ENCODE data around the gene ACTR3C. TPM values are rescaled to one million over a fixed set of nuclear protein-coding genes. Genes with fewer than 3 reads are reported as not detected.

Gene ACTR3C
- total RNA-seq, 1 donor from 2014 or later: 4.6 TPM

DNA sequence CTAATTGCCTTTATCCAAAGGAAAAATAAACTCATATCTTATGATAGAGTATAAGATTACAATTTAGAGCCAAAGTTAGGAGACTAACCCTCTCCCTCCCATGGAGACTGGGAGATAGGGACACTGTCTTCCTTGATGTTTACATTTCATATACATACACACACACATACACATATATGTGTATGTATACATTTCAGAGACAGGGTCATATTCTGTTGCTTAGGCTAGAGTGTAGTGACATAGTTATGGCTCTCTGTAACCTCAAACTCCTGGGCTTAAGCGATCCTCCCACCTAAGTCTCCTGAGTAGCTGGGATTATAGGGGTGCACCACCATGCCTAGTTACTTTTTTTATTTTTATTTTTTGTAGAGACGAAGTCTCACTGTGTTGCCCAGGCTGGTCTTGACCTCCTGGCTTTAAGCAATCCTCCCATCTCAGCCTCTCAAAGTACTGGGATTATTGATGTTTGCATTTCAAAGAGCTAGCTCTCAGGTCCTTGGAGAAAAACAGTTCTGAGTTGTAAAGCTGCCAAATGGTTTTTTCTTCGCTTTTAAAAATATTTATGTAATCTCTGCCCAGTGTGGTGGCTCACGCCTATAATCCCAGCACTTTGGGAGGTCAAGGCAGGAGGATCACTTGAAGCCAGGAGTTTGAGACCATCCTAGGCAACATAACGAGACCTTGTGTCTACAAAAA lies 37.2 kb upstream of the ACTR3C start:
- intact Hi-C loops (cut with DNase I): no loop called here

DNA sequence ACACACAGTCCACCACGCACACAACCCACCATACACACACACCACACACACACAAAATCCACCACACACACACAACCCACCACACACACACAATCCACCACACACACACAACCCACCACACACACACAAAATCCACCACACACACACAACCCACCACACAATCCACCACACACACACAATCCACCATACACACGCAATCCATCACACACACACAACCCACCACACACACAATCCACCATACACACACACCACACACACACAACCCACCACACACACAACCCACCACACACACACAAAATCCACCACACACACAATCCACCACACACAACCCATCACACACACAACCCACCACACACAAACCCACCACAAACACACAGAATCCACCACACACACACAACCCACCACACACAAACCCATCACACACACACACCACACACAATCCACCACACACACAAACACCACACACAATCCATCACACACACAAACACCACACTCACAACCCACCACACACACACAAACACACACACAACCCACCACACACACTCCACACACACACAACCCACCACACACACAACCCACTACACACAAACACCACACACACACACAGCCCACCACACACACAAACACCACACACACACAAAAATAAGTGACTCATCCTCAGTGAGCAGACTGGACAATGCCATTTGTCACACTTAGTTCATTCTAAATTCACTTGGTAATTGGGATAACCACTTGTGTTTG lies 36.4 kb upstream of the ACTR3C start:
- intact Hi-C loops (cut with DNase I): loop anchor here (5.0 kb wide), 1 partner anchor 63 kb away; no protein-coding TSS in a partner anchor
- no peak for DNase-seq (ENCODE audit: low spot score)

More for the DNA sequence above, 37.2 kb upstream of the ACTR3C start:
- DNase-seq (ENCODE audit: low spot score): no peak

DNA sequence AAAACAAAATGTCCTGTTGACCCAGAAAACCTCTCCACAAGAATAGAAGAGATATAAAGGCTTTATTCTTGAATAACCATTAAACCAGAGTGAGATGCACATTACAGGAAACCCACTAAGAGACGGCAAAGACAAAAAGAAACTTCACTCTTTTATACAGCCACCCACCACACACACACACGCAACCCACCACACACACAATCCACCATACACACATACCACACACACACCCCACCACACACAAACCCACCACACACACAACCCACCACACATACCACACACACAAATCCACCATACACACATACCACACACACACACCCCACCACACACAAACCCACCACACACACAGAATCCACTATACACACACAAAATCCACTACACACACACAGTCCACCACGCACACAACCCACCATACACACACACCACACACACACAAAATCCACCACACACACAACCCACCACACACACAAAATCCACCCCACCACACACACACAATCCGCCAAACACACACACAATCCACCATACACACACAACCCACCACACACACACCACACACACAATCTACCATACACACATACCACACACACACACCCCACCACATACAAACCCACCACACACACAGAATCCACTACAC lies 35.8 kb upstream of the ACTR3C start:
- intact Hi-C loops (cut with DNase I): loop anchor here (5.0 kb wide), 1 partner anchor 63 kb away; no protein-coding TSS in a partner anchor

DNA sequence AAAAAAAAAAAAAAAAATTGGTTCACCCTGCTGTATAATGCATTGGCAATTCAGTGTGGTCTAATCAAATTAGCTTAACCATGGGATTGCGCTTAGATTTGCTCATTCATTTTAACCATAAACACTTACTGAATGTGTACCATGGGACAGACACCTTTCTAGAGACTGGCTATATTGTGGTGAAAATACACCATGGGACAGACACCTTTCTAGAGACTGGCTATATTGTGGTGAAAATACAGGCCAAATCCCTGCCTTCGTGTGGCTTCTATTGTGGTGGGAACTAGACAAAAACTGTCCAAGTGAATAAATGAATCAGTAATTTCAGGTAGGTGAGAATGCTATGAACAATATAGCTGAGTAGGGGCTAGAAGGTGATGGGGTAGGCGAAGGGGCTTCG lies 35.1 kb upstream of the ACTR3C start:
- intact Hi-C loops (cut with DNase I): loop anchor here (5.0 kb wide), 1 partner anchor 64 kb away; no protein-coding TSS in a partner anchor
- DNase-seq (ENCODE audit: low spot score): no peak

More for the DNA sequence above, 35.8 kb upstream of the ACTR3C start:
- no peak for DNase-seq (ENCODE audit: low spot score)

DNA sequence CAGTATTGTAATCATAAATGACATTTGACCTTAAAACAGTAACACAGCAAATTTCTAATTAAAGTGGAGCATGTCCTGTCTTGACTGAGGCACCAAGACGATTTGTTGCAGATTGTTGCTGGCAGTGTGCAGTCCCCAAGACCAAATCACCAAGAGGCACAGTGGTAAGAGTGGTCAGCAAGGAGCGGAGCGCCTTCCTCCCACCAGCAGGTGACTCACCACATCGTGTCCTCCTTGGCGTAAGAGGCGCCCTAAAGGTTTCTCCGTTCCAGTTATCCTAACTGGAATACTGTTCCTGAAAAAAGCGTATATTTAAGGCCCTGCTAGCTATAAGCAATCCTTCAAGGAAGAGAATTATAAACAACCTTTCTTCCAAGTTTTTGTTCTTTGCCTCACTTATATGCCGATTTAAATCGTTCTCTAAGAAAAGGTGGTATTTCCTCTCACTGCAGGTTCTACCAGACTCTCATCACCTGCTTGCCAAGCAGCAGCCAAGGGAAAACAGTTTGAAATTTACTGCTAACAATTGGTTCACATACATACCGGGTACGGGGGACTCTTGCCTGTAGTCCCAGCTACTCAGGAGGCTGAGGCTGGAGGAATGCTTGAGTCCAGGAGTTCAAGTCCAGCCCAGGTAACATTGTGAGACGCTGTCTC lies 34.6 kb upstream of the ACTR3C start:
- no peak for DNase-seq (ENCODE audit: low spot score)
- intact Hi-C loops (cut with DNase I): loop anchor here (5.0 kb wide), 1 partner anchor 64 kb away; no protein-coding TSS in a partner anchor

DNA sequence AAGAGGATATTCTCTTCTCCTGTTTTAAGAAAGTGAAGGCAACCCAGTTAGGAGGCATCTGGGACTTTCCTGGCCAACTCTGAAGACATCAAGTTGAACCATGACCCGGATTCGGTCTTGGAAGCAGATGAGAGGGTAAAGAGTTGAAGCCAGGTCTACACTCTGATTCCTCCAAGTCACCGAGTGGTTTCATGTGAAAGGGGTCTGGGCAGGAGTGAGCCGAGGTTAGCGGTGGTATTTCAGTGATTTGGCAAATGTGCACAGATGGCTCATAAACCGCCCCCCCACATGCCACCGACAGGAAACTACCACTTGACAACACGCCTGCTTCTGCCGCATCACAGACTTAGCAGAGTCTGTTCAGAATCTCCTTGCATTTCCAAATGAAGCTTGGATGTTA lies 33.9 kb upstream of the ACTR3C start:
- DNase-seq (ENCODE audit: low spot score): no peak
- intact Hi-C loops (cut with DNase I): loop anchor here (5.0 kb wide), 1 partner anchor 65 kb away; no protein-coding TSS in a partner anchor

DNA sequence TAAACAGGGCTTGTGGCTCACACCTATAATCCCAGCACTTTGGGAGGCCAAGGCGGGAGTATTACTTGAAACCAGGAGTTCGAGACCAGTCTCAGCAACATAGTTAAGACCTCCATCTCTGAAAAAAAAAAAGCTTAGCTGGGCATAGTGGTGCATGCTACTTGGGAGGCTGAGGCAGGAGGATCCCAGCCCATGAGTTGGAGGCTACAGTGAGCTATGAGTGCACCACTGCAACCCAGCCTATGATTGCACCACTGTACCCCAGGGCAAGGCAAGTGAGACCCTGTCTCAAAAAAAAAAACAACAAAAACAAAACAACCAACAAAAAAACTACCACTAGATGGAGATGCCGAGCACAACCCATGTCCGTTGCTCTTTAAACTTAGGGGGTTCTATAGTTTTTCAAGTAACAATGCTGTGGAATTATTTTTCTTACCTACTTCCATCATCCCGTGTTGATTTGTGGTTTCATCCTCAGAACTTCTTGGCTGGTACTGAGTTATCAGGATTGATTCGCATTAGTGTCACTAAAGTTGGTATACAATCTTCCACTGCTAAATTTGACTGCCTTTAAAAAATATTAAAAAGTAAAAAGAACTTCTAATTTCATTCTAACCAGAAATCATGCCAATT lies 33.0 kb upstream of the ACTR3C start:
- DNase-seq (ENCODE audit: low spot score): no peak
- intact Hi-C loops (cut with DNase I): loop anchor here (5.0 kb wide), 1 partner anchor 66 kb away; no protein-coding TSS in a partner anchor

DNA sequence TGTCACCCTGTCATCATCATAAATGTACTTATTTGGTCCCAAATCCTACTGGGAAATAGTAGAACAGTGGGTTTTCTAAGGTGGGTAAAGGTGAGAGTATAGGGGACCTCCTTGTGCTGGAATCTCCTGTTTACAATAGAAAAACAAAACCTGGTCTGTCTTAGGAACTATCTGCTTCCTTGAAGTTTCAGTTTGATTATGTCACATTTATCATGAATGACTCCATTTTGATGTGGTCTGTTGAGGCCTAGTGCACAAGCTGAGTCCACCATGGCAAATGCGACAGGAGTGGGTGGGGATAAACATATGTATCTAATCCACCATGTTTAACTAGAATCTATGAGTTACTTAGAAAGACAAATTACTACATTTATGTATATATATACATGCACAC lies 32.3 kb upstream of the ACTR3C start:
- no peak for DNase-seq (ENCODE audit: low spot score)
- intact Hi-C loops (cut with DNase I): loop anchor here (5.0 kb wide), 1 partner anchor 67 kb away; no protein-coding TSS in a partner anchor

DNA sequence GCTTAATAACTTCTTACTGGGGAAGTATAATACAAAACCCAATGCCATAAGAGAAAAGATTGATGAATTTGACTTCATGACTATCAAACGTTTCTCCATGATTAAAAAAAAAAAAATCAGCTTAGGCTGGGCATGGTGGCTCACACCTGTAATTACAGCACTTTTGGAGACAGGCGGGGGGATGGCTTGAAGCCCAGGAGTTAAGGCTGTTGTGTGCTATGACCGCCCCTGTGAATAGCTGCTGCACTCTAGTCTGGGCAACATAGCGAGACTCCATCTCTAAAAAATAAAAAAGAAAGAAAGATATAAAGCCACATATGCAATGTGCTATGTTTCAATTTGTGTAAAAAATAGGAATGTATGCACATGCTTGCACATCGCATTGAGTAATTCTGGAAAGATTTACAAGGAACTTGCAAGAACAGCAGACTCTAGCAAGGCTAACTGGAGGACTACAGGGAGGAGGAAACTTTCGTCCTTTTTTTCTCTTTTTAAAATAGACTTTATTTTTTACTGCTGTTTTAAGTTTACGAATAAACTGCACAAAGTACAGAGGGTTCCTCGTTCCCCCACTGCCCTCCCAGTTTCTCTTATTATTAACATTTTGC lies 28.3 kb upstream of the ACTR3C start:
- intact Hi-C loops (cut with DNase I): no loop called here

DNA sequence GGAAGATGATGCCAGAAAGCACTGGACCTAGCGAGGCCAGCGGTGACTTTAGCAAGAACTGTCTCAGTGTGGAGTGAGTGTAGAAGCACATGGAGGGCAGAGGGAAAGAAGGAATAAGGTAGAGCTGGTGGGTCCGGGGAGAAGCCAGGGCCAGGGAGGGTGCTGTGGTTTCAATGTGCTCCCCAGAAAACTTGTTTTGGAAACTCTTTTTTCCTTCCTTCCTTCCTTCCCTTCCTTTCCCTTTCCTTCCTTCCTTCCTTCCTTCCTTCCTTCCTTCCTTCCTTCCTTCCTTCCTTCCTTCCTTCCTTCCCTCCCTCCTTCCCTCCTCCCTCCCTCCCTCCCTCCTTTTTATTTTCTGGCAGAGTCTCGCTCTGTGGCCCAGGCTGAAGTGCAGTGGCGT lies 23.6 kb upstream of the ACTR3C start:
- intact Hi-C loops (cut with DNase I): no loop called here
- no peak for DNase-seq (ENCODE audit: low spot score)

More for the DNA sequence above, 28.3 kb upstream of the ACTR3C start:
- DNase-seq (ENCODE audit: low spot score): no peak

DNA sequence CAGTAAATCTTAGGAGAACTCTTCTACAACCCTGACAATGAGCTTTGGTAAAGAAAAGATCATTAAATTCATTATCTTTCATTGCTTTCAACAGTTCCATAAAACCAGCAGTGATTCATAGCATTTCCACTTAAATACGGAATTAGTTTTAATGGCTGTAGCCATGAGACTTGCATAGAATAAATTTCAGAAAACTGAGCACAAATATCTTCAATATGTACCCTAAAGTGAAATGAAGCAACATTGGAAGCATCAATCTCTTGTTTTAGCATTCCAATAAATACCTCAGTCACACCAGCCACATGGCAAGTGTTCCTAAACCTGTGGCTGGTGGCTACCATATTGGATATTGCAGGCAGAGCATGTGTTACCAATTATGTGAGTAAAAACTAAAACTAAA lies 21.7 kb upstream of the ACTR3C start:
- intact Hi-C loops (cut with DNase I): no loop called here
- DNase-seq (ENCODE audit: low spot score): no peak

DNA sequence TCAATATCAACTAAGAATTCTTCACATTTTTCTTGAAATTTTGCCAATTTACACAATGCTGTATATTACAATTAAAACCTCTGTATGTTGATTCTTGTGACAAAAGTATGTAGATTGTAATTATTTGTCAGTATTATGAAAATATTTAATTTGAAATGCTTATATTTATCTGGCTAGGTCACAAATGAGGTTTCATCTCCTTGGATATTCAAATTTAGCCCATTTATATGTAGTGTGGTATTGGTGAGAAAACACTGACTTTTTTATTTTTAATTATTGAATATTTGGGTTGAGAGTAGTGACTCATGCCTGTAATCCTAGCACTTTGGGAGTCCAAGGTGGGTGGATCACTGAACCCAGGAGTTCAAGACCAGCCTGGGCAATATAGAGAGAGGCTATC lies 21.0 kb upstream of the ACTR3C start:
- DNase-seq (ENCODE audit: low spot score): no peak
- intact Hi-C loops (cut with DNase I): loop anchor here (5.0 kb wide), 1 partner anchor 43 kb away; no protein-coding TSS in a partner anchor

DNA sequence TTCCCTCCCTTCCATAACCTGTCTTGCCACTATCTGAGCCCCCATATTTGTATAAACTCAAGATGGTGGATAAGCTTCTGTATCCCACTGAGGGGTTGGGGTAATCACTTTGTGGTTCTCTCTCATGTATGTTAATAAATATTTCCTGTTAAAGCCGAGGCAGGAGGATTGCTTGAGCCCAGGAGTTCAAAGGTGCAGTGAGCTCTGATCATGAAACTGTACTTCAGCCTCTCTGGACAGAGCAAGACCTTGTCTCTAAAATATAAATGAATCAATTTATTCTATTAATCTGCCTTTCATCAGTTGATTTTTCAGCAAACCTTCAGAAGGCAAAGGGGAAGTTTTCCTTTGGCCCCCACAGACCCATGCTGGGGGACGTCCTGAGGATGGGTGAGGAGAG lies 19.9 kb upstream of the ACTR3C start:
- intact Hi-C loops (cut with DNase I): loop anchor here (5.0 kb wide), 1 partner anchor 44 kb away; no protein-coding TSS in a partner anchor
- no peak for DNase-seq (ENCODE audit: low spot score)

DNA sequence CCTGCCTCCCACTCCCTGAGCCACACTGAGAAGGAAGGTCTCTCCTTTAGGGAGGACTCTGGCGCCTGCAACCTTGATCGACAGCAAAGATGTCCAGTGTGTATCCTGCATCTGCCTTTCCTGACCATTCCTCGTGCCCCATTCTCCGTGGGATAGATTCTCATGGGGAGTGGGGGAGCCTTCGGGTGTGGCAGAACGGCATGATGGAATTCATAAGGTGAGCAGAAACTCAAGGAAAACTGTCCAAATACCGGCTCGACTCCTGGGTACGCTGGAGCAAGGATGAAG lies 18.7 kb upstream of the ACTR3C start:
- no peak for DNase-seq (ENCODE audit: low spot score)
- intact Hi-C loops (cut with DNase I): loop anchor here (5.0 kb wide), 1 partner anchor 45 kb away; no protein-coding TSS in a partner anchor

DNA sequence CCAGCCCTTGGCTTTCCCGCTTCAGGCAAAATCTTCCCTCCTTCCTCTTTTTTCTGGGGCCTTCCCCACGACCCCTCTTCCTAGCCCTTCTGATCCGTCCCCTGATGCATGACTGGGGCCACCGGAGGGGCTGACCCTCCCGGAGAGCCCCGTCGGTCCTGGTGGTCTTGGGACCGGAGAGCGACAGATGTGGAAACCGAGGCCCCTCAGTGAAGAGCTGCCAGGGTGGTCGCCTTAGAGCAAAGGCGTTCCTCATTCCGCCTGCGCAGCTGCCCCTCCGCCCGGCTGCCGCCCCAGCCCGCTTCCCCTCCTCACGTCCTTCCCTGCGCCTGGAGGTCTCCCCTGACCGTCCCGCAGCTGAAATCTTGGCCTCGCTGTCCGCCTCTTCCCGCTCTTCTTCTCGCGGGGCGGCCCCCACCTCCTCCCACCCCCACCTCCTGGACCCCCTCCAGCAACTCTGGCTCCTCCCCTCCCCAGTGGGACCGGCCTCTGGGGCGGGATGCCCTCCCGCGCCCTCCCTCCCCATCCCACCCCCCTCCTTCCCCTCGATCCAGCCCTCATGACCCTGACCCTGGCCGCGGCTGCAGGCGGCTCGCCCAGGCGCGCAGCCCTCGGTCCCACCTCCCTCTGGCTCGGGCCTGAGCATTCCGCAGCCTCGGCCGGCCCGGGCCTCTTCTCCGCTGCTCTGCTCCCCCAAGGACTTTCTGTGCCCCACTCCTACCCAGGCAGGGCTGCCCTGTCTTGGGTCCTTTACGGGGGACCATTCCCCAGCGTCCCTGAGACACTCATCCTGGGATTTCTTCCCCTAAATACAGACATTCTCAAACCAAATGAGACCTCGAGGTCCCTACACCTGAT lies 18.1 kb upstream of the ACTR3C start, which contains the start of gene RARRES2:
RARRES2 (minus strand) TSS at position 367 of the 858 bp plus-strand sequence. CDS start 1,020 bp downstream, outside the sequence.
- intact Hi-C loops (cut with DNase I): loop anchor here (5.0 kb wide), 1 partner anchor 46 kb away; no protein-coding TSS in a partner anchor
- DNase-seq (ENCODE audit: low spot score): no peak

DNA sequence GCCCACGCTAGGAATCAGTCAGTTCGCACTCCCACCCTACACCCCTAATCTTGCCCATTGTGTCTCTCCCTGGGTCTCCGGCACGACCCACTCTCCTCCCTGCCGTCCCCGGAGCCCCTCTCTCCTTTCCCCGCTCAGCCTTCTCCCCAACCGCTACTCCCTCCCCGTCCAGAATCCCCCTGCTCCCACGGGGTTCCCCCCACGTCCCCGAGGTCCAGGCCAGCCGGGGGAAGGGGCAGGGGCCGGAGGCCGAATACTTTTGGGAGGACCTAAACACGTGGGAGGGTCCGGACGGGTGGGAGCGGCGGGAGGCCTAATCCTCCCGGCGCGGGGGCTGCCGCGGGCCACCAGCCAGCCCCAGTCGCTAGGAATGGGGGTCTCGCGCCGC lies 17.5 kb upstream of the ACTR3C start:
- intact Hi-C loops (cut with DNase I): loop anchor here (5.0 kb wide), 1 partner anchor 46 kb away; no protein-coding TSS in a partner anchor
- DNase-seq (ENCODE audit: low spot score): no peak

DNA sequence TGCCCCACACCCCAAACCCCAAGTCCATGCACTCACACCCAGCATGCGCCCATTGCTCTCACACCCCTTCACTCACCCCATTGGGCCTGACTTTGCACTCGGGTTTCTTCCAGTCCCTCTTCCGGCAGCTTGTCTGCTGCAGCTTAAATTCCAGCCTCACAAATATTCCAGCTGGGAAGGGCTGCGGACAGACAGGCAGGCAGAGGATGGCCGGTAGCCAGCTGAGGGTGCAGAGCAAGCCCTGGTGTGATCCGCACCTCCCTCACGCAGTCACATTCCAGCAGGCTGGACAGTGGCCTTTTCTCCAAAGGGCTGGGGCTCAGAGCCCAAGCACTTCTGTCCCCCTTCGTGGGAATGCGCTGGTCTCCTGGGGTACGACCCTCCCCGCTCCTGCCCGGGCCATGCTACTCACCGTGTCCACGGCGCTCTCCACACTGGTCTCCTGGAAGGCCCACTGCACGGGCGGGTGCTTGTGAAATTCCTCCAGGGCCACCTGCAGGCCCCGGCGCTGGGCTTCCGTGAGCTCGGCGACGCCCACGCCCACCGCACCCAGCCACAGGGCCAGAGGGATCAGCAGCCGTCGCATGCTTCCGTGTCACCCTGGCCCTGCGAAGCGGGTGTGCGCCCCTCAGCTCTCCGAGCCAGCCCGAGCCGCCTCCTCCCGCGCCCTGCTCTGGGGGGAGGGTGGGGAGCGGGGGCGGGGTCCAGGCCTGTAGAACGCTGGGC lies 16.8 kb upstream of the ACTR3C start:
- DNase-seq (ENCODE audit: low spot score): no peak
- intact Hi-C loops (cut with DNase I): loop anchor here (5.0 kb wide), 1 partner anchor 47 kb away; no protein-coding TSS in a partner anchor
